Esophagus squamous epithelium (tissue), 4 donors: ENCODE measurements around the gene GPR68.

ENCODE experiments used
- CTCF ChIP-seq, 6 experiments: fragments of 450-650 bp in 4 of 6; fragments of 200-600 bp in 2 of 6; sonication (generic) in 2 of 6; IDR thresholded peaks; one replicate each; pipeline ENCODE4 v1.5.1; 2016 to 2019; ENCODE audit warnings: antibody characterized with exemption in 6 of 6, mild to moderate bottlenecking in 4 of 6, moderate library complexity in 4 of 6
- POLR2A ChIP-seq, 4 donors: fragments of 450-650 bp; IDR thresholded peaks; one replicate each; pipeline ENCODE4 v1.6.1; 2017; ENCODE audit warnings: antibody characterized with exemption in 4 of 4, mild to moderate bottlenecking in 4 of 4, moderate library complexity in 3 of 4

- TF ChIP-seq CTCF (IDR thresholded peaks at IDR 0.05) (no peak), POLR2A (IDR thresholded peaks at IDR 0.05) (no peak)
Observed at GRCh38 chr14:91195881-91196280, 48.6 kb downstream of the GPR68 start.
